ENCODE results near the gene ADAT1.

ADAT1 gene

DNA sequence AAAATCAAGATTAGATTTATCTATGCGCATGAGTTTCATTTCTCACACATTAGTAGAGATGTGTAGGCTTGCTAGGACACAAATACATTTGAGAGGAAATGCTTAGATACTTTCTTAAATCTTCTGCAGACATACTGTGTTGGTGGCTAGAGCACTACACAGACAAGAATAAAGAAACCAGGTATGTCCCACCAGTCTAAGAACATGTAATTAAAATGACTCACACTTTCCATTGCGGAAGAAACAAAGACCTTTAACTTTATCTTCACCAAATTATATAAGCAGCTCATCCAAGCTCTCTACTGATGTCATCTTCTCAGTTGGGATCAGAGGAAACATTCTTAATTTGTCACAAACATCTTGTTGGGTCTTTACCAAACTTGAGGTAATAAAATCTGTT, 44.4 kb downstream of the ADAT1 start:
- peaks cover 3% of the 10 kb centered on the region for H3K4me1 ChIP-seq (ENCODE audit: control insufficient read depth, insufficient read depth, low read length, poor library complexity, severe bottlenecking)
- no peak overlapping the region for H3K4me3 ChIP-seq (ENCODE audit: insufficient read depth, low read depth, low read length, poor library complexity, severe bottlenecking)
- H3K36me3 ChIP-seq (ENCODE audit: control insufficient read depth, insufficient read depth, low read length): peaks cover 47% of the 10 kb centered on the region
- no peaks in the 10 kb centered on the region for H3K9me3 ChIP-seq (ENCODE audit: control insufficient read depth, low read length)
- no peaks in the 10 kb centered on the region for H3K27me3 ChIP-seq (replicated peaks; ENCODE audit: control insufficient read depth, insufficient read depth, low read length, poor library complexity, severe bottlenecking)
- no peak for DNase-seq
- no peak overlapping the region for H3K27ac ChIP-seq (ENCODE audit: insufficient read depth, low read length, poor library complexity, severe bottlenecking)

DNA sequence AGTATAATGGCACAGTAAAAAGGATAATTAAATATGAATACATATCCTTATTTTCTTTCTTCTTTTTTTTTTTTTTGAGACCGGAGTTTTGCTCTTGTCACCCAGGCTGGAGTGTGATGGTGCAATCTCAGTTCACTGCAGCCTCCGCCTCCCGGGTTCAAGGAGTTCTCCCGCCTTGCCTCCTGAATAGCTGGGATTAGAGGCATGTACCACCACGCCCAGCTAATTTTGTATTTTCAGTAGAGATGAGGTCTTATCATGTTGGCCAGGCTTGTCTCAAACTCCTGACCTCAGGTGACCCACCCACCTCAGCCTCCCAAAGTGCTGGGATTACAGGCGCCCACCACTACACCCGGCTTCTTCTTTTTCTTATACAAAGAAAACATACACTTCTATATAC, 44.9 kb downstream of the ADAT1 start:
- no peak for DNase-seq
- Histone ChIP-seq H3K4me3 (ENCODE audit: insufficient read depth, low read depth, low read length, poor library complexity, severe bottlenecking) (no peak overlapping the region), H3K27ac (ENCODE audit: insufficient read depth, low read length, poor library complexity, severe bottlenecking) (no peak overlapping the region), H3K9me3 (ENCODE audit: control insufficient read depth, low read length) (no peaks in the 10 kb centered on the region), H3K4me1 (ENCODE audit: control insufficient read depth, insufficient read depth, low read length, poor library complexity, severe bottlenecking) (peaks cover 3% of the 10 kb centered on the region), H3K27me3 (replicated peaks; ENCODE audit: control insufficient read depth, insufficient read depth, low read length, poor library complexity, severe bottlenecking) (no peaks in the 10 kb centered on the region), H3K36me3 (ENCODE audit: control insufficient read depth, insufficient read depth, low read length) (peaks cover 52% of the 10 kb centered on the region)

DNA sequence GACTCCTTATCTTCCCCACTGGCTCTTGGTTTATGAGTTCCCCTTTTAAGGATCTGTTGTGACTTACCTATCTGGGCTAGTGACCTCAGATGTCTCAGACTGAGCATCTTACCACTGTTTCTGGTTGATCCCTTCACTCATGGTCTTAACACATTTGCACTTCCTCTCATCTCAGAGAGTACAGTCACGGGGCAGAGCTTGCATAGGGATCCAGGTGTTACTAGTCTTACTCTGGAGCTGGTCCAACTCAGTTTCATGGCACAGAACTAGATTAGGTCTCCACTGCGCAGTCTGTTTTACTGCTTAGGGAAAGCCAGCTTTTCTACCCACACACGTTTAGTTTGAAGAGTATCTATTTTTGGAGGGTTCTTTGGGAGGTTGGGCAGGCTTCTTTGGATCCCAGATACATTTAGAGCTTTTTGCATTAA, 46.7 kb downstream of the ADAT1 start:
- H3K9me3 ChIP-seq (ENCODE audit: control insufficient read depth, low read length): no peaks in the 10 kb centered on the region
- H3K4me3 ChIP-seq (ENCODE audit: insufficient read depth, low read depth, low read length, poor library complexity, severe bottlenecking): no peak overlapping the region
- DNase-seq: no peak
- no peaks in the 10 kb centered on the region for H3K27me3 ChIP-seq (replicated peaks; ENCODE audit: control insufficient read depth, insufficient read depth, low read length, poor library complexity, severe bottlenecking)
- peaks cover 59% of the 10 kb centered on the region for H3K36me3 ChIP-seq (ENCODE audit: control insufficient read depth, insufficient read depth, low read length)
- peaks cover 3% of the 10 kb centered on the region for H3K4me1 ChIP-seq (ENCODE audit: control insufficient read depth, insufficient read depth, low read length, poor library complexity, severe bottlenecking)
- no peak overlapping the region for H3K27ac ChIP-seq (ENCODE audit: insufficient read depth, low read length, poor library complexity, severe bottlenecking)

DNA sequence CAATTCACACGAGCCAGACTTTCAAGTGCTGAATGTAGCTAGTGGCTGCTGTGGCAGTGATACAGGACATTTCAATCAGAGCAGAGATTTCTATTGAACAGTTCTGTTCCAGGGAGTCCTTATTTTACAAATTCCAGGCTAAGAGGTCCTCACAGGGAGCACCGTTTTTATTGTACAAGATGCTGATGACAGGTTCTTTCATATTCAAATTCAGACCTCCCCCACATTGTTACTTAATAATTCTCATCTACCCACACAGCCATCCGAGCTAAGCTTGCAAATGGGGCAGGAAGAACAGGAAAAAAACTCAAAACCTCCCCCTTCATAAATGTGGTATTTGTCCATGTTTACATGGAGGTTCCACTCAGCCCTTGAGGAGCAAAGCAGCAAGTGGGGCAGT, 47.1 kb downstream of the ADAT1 start:
- Histone ChIP-seq H3K4me3 (ENCODE audit: insufficient read depth, low read depth, low read length, poor library complexity, severe bottlenecking) (no peak overlapping the region), H3K9me3 (ENCODE audit: control insufficient read depth, low read length) (no peaks in the 10 kb centered on the region), H3K27ac (ENCODE audit: insufficient read depth, low read length, poor library complexity, severe bottlenecking) (no peak overlapping the region), H3K27me3 (replicated peaks; ENCODE audit: control insufficient read depth, insufficient read depth, low read length, poor library complexity, severe bottlenecking) (no peaks in the 10 kb centered on the region), H3K4me1 (ENCODE audit: control insufficient read depth, insufficient read depth, low read length, poor library complexity, severe bottlenecking) (peaks cover 3% of the 10 kb centered on the region), H3K36me3 (ENCODE audit: control insufficient read depth, insufficient read depth, low read length) (peaks cover 63% of the 10 kb centered on the region)
- no peak for DNase-seq

DNA sequence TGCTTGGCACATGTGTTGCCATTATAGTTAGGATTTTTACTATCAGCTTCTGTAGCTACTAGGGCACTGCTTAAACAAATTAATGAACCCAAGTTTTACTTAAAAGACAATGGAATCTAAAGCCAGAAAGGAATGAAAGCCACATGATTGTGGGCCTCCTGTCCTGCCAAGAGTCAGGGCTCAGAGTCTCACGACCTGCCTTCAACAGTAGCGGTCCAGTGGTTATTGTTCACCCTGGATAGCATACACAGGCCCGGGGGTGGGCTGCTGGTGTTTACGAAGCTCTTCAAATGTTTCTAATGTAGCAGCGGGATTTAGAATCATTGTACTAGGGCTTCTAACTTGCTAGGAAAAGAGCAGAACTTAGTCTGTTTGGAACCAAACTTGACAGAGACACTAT, 49.1 kb downstream of the ADAT1 start:
- no peak for DNase-seq
- Histone ChIP-seq H3K4me1 (ENCODE audit: control insufficient read depth, insufficient read depth, low read length, poor library complexity, severe bottlenecking) (peaks cover 3% of the 10 kb centered on the region), H3K9me3 (ENCODE audit: control insufficient read depth, low read length) (no peaks in the 10 kb centered on the region), H3K4me3 (ENCODE audit: insufficient read depth, low read depth, low read length, poor library complexity, severe bottlenecking) (no peak overlapping the region), H3K36me3 (ENCODE audit: control insufficient read depth, insufficient read depth, low read length) (peaks cover 65% of the 10 kb centered on the region), H3K27ac (ENCODE audit: insufficient read depth, low read length, poor library complexity, severe bottlenecking) (no peak overlapping the region), H3K27me3 (replicated peaks; ENCODE audit: control insufficient read depth, insufficient read depth, low read length, poor library complexity, severe bottlenecking) (no peaks in the 10 kb centered on the region)

DNA sequence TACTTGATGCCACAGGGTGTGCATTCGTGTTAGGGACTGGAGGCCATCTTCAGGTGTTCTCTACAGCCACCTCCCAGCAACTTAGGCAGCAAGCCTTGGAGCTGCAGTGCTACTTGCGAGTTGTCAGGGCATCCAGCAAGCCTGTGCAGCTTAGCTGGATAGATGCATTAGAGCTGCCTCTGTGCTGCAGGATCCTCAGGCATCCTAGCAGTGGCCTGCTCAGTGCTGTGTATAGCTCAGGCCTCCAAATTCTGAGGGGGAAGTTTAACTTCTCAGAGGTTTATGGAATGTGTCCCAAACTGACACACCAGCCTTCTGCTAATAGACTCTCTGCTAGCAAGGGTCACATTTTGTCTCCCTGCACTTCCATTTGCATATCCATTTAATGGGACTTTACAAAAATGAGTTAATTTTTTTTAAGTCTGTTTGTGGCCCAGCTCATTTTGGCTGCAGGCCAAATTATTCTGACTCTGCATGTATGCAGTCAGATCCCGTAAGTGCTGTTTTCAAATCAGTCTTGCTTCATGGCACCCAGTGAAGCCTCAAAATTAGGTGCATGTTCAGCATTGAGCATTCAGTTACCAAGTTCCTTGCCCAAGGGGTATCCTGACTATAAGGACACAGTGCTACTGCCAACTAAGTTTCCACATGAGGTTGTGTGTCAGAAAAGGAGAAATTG, 50.1 kb downstream of the ADAT1 start:
- Histone ChIP-seq H3K27me3 (replicated peaks; ENCODE audit: control insufficient read depth, insufficient read depth, low read length, poor library complexity, severe bottlenecking) (no peaks in the 10 kb centered on the region), H3K27ac (ENCODE audit: insufficient read depth, low read length, poor library complexity, severe bottlenecking) (no peak overlapping the region), H3K36me3 (ENCODE audit: control insufficient read depth, insufficient read depth, low read length) (peaks cover 58% of the 10 kb centered on the region), H3K9me3 (ENCODE audit: control insufficient read depth, low read length) (no peaks in the 10 kb centered on the region), H3K4me1 (ENCODE audit: control insufficient read depth, insufficient read depth, low read length, poor library complexity, severe bottlenecking) (peaks cover 3% of the 10 kb centered on the region), H3K4me3 (ENCODE audit: insufficient read depth, low read depth, low read length, poor library complexity, severe bottlenecking) (no peak overlapping the region)
- no peak for DNase-seq

DNA sequence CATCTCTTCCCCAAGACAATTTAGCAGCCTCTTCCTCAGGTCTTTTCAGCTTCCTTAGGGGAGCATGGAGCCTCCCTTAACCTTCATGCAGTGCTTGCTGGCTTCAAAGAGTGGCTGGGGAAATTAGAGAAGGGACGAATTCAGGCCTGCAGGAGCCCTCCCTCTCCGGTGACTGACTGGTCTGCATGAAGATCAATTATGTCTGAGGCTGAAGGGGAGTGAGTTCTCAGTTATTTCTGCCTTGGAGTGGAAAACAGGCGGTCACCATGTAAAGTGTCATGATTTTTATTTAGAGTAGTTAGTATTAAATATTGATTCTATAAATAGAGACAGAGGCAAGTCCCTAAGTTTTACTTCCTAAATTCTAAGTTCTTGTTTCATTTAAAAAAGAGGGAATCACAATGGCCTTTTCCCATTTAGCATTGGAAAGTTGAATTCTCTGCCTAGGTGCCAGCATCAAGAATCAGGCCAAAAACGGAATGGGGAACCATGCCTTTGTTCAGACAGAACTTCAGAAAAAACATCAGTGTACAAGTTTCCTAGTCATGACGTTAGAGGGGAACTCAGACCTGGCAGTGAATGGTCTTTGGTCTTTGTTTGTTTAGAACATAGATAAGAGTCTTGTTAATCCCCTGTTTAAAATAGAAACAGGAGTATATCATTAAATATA, 52.5 kb downstream of the ADAT1 start:
- DNase-seq: no peak
- peaks cover 38% of the 10 kb centered on the region for H3K36me3 ChIP-seq (ENCODE audit: control insufficient read depth, insufficient read depth, low read length)
- peaks cover 17% of the 10 kb centered on the region for H3K4me1 ChIP-seq (ENCODE audit: control insufficient read depth, insufficient read depth, low read length, poor library complexity, severe bottlenecking)
- no peak overlapping the region for H3K4me3 ChIP-seq (ENCODE audit: insufficient read depth, low read depth, low read length, poor library complexity, severe bottlenecking)
- no peak overlapping the region for H3K27ac ChIP-seq (ENCODE audit: insufficient read depth, low read length, poor library complexity, severe bottlenecking)
- no peaks in the 10 kb centered on the region for H3K27me3 ChIP-seq (replicated peaks; ENCODE audit: control insufficient read depth, insufficient read depth, low read length, poor library complexity, severe bottlenecking)
- no peaks in the 10 kb centered on the region for H3K9me3 ChIP-seq (ENCODE audit: control insufficient read depth, low read length)

DNA sequence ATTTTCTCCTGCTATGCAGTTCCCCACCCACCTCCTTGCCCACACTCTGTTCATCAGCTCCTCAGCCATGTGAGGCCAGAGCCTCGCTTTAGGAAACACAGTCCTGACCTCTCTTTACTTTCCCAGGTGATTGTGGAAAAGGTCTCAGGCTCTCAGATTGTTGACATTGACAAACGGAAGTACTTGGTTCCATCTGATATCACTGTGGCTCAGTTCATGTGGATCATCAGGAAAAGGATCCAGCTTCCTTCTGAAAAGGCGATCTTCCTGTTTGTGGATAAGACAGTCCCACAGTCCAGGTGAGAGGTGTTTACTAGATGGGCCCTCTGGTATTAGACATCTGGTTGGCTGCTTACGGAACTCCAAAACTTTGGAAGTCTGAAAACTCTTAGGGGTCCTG, 55.2 kb downstream of the ADAT1 start:
- no peak overlapping the region for H3K27ac ChIP-seq (ENCODE audit: insufficient read depth, low read length, poor library complexity, severe bottlenecking)
- H3K27me3 ChIP-seq (replicated peaks; ENCODE audit: control insufficient read depth, insufficient read depth, low read length, poor library complexity, severe bottlenecking): no peaks in the 10 kb centered on the region
- no peak overlapping the region for H3K4me3 ChIP-seq (ENCODE audit: insufficient read depth, low read depth, low read length, poor library complexity, severe bottlenecking)
- H3K4me1 ChIP-seq (ENCODE audit: control insufficient read depth, insufficient read depth, low read length, poor library complexity, severe bottlenecking): peaks cover 17% of the 10 kb centered on the region
- H3K9me3 ChIP-seq (ENCODE audit: control insufficient read depth, low read length): no peaks in the 10 kb centered on the region
- no peak for DNase-seq
- peaks cover 21% of the 10 kb centered on the region for H3K36me3 ChIP-seq (ENCODE audit: control insufficient read depth, insufficient read depth, low read length)

DNA sequence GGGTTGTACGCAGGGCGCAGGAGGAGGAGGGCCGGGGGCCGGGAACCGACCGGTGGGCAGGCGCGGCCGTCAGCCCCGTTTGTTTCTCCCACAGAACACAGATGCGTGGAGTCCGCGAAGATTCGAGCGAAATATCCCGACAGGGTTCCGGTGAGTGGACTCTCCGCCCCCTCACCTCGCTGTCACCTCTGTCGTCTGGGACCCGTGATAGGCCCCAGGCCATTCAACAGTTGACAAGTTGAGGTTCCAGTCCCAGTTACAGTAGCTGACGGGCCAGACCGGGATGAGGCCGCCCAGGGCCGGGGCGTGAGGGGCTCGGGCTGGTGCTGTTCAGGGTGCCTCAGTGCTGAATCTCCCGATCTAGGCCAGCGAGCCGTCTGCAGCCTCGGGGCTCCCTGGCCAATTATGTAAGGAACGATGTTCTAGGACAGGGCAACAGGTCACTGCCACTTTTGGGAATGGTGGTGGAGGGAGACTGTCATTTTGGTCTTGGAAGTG, 56.3 kb downstream of the ADAT1 start:
- Histone ChIP-seq H3K27ac (ENCODE audit: insufficient read depth, low read length, poor library complexity, severe bottlenecking) (peak overlapping the region; percentile 83), H3K4me3 (ENCODE audit: insufficient read depth, low read depth, low read length, poor library complexity, severe bottlenecking) (peak overlapping the region; percentile 97), H3K9me3 (ENCODE audit: control insufficient read depth, low read length) (no peaks in the 10 kb centered on the region), H3K27me3 (replicated peaks; ENCODE audit: control insufficient read depth, insufficient read depth, low read length, poor library complexity, severe bottlenecking) (no peaks in the 10 kb centered on the region), H3K36me3 (ENCODE audit: control insufficient read depth, insufficient read depth, low read length) (peaks cover 18% of the 10 kb centered on the region), H3K4me1 (ENCODE audit: control insufficient read depth, insufficient read depth, low read length, poor library complexity, severe bottlenecking) (peaks cover 17% of the 10 kb centered on the region)
- peak in 1 of 3 donors; percentile 8 for DNase-seq

DNA sequence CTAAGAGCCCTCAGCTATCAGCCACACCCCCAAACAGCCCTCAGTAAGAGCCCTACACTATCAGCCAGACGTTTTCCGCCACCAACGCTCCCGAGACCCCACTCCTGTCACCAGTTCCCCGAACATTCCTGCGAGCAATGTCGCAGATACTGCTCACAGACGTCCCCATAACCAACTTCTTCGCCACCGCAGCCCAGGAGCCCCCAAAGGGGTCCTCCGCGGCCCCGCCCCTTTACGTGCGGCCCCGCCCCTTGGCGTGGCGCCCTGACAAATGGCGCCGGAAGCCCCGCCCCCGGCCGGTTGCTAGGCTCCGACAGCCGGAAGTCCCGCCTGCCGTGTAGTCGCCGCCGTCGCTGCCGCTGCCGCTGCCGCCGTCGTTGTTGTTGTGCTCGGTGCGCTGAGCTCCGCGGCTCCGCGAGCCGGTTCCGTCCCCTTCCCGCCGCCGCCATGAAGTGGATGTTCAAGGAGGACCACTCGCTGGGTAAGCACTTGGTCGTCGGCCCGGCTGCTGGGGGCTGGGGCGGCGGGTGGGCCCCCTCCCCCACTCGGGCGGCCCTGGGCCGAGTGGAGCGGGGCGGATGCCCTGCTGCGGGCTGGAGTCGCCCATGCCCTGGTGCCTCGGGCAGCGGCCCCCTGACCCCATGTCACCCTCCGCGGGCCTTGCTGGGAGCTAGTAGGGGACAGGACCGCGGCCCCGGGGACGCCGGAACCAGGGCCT, 56.9 kb downstream of the ADAT1 start, which contains the start of gene GABARAPL2:
Gene GABARAPL2, plus strand, starts transcription at position 340 of the 718 bp plus-strand sequence. Its CDS starts 108 bp downstream, at position 448.
- Histone ChIP-seq H3K4me3 (ENCODE audit: insufficient read depth, low read depth, low read length, poor library complexity, severe bottlenecking) (peak within 1 kb of the TSS; percentile 97), H3K27ac (ENCODE audit: insufficient read depth, low read length, poor library complexity, severe bottlenecking) (peak within 1 kb of the TSS; percentile 83), H3K27me3 (replicated peaks; ENCODE audit: control insufficient read depth, insufficient read depth, low read length, poor library complexity, severe bottlenecking) (no peaks in the 10 kb centered on the region), H3K9me3 (ENCODE audit: control insufficient read depth, low read length) (no peaks in the 10 kb centered on the region), H3K4me1 (ENCODE audit: control insufficient read depth, insufficient read depth, low read length, poor library complexity, severe bottlenecking) (peaks cover 17% of the 10 kb centered on the region), H3K36me3 (ENCODE audit: control insufficient read depth, insufficient read depth, low read length) (peaks cover 15% of the 10 kb centered on the region)
- DNase-seq: peak; percentile 85
